ENCODE data around the gene STK38L. TPM values are rescaled to one million over a fixed set of nuclear protein-coding genes. Genes with fewer than 3 reads are reported as not detected.

The STK38L gene
- total RNA-seq, 4 donors from 2014 or later: 70.0 to 111 (median 79.2) TPM

- Histone ChIP-seq H3K9me3 (no peaks in the 10 kb centered on the region), H3K36me3 (no peaks in the 10 kb centered on the region), H3K27ac (peak overlapping the region in 3 of 4 donors; percentile 15 to 43 (median 22)), H3K27me3 (no peaks in the 10 kb centered on the region), H3K4me1 (peaks cover 2 to 78% (median 16%) of the 10 kb centered on the region in 3 donors), H3K4me3 (no peak overlapping the region)
- no peak for TF ChIP-seq POLR2AphosphoS5 (IDR thresholded peaks at IDR 0.05)
- TF ChIP-seq EP300 (IDR thresholded peaks at IDR 0.05): no peak
- no peak for ATAC-seq
- WGBS, 2 donors (ENCODE audit: low coverage in 1 of 2): 60 to 75% methylated on average over 4 of the region's 4 CpGs
Observed at GRCh38 chr12:27290501-27291168, 46.5 kb downstream of the STK38L start.

- H3K27me3 ChIP-seq: no peaks in the 10 kb centered on the region
- peak overlapping the region in 3 of 4 donors; percentile 22 to 53 (median 43) for H3K27ac ChIP-seq
- TF ChIP-seq EP300 (IDR thresholded peaks at IDR 0.05) (no peak), POLR2AphosphoS5 (IDR thresholded peaks at IDR 0.05) (no peak), POLR2A (IDR thresholded peaks at IDR 0.05) (no peak), CTCF (IDR thresholded peaks at IDR 0.05) (no peak)
- no peak for ATAC-seq
- no peaks in the 10 kb centered on the region for H3K36me3 ChIP-seq
- H3K9me3 ChIP-seq: no peaks in the 10 kb centered on the region
- peaks cover 0 to 72% (median 19%) of the 10 kb centered on the region in 3 donors for H3K4me1 ChIP-seq
- WGBS, 2 donors (ENCODE audit: low coverage in 1 of 2): 35 to 36% methylated on average over 1 of the region's 1 CpG
- no peak overlapping the region for H3K4me3 ChIP-seq
Observed at GRCh38 chr12:27291862-27292261, 47.8 kb downstream of the STK38L start.

- TF ChIP-seq CTCF (IDR thresholded peaks at IDR 0.05): no peak
- TF ChIP-seq POLR2AphosphoS5 (IDR thresholded peaks at IDR 0.05): no peak
- no peak for TF ChIP-seq EP300 (IDR thresholded peaks at IDR 0.05)
- Histone ChIP-seq H3K27ac (peak overlapping the region in 2 of 4 donors; percentile 49 to 54), H3K4me3 (no peak overlapping the region), H3K9me3 (no peaks in the 10 kb centered on the region), H3K36me3 (peaks cover 0 to 1% of the 10 kb centered on the region in 2 donors), H3K4me1 (peaks cover 0 to 80% (median 19%) of the 10 kb centered on the region in 3 donors), H3K27me3 (no peaks in the 10 kb centered on the region)
- no peak for ATAC-seq
- WGBS, 2 donors (ENCODE audit: low coverage in 1 of 2): 86 to 90% methylated on average over 2 of the region's 2 CpGs
Observed at GRCh38 chr12:27292718-27293117, 48.6 kb downstream of the STK38L start.

- Histone ChIP-seq H3K9me3 (no peaks in the 10 kb centered on the region), H3K4me1 (peaks cover 0 to 88% (median 19%) of the 10 kb centered on the region in 3 donors), H3K36me3 (peaks cover 0 to 9% of the 10 kb centered on the region in 2 donors), H3K27me3 (no peaks in the 10 kb centered on the region), H3K27ac (peak overlapping the region in 2 of 4 donors; percentile 49 to 54), H3K4me3 (no peak overlapping the region)
- no peak for TF ChIP-seq EP300 (IDR thresholded peaks at IDR 0.05)
- WGBS, 2 donors (ENCODE audit: low coverage in 1 of 2): 0 to 40% methylated on average over 2 to 3 of the region's 3 CpGs
- ATAC-seq: no peak
Observed at GRCh38 chr12:27293463-27293862, 49.4 kb downstream of the STK38L start.

GRCh38 chr12:27296674-27297073 is 52.6 kb downstream of the STK38L start:
- no peak for ATAC-seq
- Histone ChIP-seq H3K27me3 (no peaks in the 10 kb centered on the region), H3K27ac (no peak overlapping the region), H3K4me3 (no peak overlapping the region), H3K36me3 (peaks cover 0 to 23% of the 10 kb centered on the region in 2 donors), H3K4me1 (peaks cover 0 to 78% (median 12%) of the 10 kb centered on the region in 3 donors), H3K9me3 (no peaks in the 10 kb centered on the region)
- WGBS, 2 donors (ENCODE audit: low coverage in 1 of 2): 62 to 80% methylated on average over 3 to 6 of the region's 6 CpGs
- TF ChIP-seq POLR2AphosphoS5 (IDR thresholded peaks at IDR 0.05) (no peak), POLR2A (IDR thresholded peaks at IDR 0.05) (no peak), EP300 (IDR thresholded peaks at IDR 0.05) (no peak), CTCF (IDR thresholded peaks at IDR 0.05) (no peak)

- peaks cover 0 to 27% of the 10 kb centered on the region in 2 donors for H3K36me3 ChIP-seq
- no peaks in the 10 kb centered on the region for H3K9me3 ChIP-seq
- WGBS, 2 donors (ENCODE audit: low coverage in 1 of 2): 58 to 76% methylated on average over 3 to 4 of the region's 4 CpGs
- TF ChIP-seq EP300 (IDR thresholded peaks at IDR 0.05) (no peak), CTCF (IDR thresholded peaks at IDR 0.05) (no peak), POLR2AphosphoS5 (IDR thresholded peaks at IDR 0.05) (no peak), POLR2A (IDR thresholded peaks at IDR 0.05) (no peak)
- ATAC-seq: no peak
- H3K4me3 ChIP-seq: no peak overlapping the region
- no peaks in the 10 kb centered on the region for H3K27me3 ChIP-seq
- H3K4me1 ChIP-seq: peaks cover 0 to 77% (median 12%) of the 10 kb centered on the region in 3 donors
- no peak overlapping the region for H3K27ac ChIP-seq
Observed at GRCh38 chr12:27297566-27297965, 53.5 kb downstream of the STK38L start.
